ACC112 (cell line): Measurements from ENCODE around the gene CDH15.
"Not testable (repeated sequence)": the region's sequence is repeated elsewhere in the genome, so short reads cannot be mapped to it uniquely, and the experiment has no call there.

Source experiments
- H2AFZ ChIP-seq: fragments of 200-600 bp; sonication (generic); one replicate; pipeline ENCODE4 v1.6.0; 2017; ENCODE audit warnings: antibody characterized with exemption, low read length; ENCODE audit not compliant: unreplicated experiment
- H3K27ac ChIP-seq: fragments of 200-600 bp; sonication (generic); 2 replicates; pipeline ENCODE4 v1.5.1; 2014; ENCODE audit warnings: low read depth, mild to moderate bottlenecking, antibody characterized with exemption, low read length, moderate library complexity
- H3K27me3 ChIP-seq: fragments of 200-600 bp; sonication (generic); 2 replicates; pipeline ENCODE4 v1.6.1; 2014; ENCODE audit warnings: mild to moderate bottlenecking, antibody characterized with exemption, low read length, moderate library complexity, mixed read lengths; ENCODE audit not compliant: insufficient read depth
- H3K36me3 ChIP-seq: fragments of 200-600 bp; sonication (generic); 2 replicates; pipeline ENCODE4 v1.6.1; 2016; ENCODE audit warnings: mild to moderate bottlenecking, antibody characterized with exemption, low read length, moderate library complexity, mixed read lengths; ENCODE audit not compliant: insufficient read depth
- H3K4me1 ChIP-seq: fragments of 200-600 bp; sonication (generic); one replicate; pipeline ENCODE4 v1.6.1; 2016; ENCODE audit warnings: low read length, mixed read lengths; ENCODE audit not compliant: insufficient read depth, unreplicated experiment, control insufficient read depth
- H3K4me3 ChIP-seq: fragments of 200-600 bp; sonication (generic); 2 replicates; pipeline ENCODE4 v1.5.1; 2014; ENCODE audit warnings: mild to moderate bottlenecking, low read depth, low read length
- H3K79me2 ChIP-seq: fragments of 200-600 bp; sonication (generic); one replicate; pipeline ENCODE4 v1.6.0; 2016; ENCODE audit warnings: low read length; ENCODE audit not compliant: control insufficient read depth, unreplicated experiment, insufficient read depth

The CDH15 gene

DNA sequence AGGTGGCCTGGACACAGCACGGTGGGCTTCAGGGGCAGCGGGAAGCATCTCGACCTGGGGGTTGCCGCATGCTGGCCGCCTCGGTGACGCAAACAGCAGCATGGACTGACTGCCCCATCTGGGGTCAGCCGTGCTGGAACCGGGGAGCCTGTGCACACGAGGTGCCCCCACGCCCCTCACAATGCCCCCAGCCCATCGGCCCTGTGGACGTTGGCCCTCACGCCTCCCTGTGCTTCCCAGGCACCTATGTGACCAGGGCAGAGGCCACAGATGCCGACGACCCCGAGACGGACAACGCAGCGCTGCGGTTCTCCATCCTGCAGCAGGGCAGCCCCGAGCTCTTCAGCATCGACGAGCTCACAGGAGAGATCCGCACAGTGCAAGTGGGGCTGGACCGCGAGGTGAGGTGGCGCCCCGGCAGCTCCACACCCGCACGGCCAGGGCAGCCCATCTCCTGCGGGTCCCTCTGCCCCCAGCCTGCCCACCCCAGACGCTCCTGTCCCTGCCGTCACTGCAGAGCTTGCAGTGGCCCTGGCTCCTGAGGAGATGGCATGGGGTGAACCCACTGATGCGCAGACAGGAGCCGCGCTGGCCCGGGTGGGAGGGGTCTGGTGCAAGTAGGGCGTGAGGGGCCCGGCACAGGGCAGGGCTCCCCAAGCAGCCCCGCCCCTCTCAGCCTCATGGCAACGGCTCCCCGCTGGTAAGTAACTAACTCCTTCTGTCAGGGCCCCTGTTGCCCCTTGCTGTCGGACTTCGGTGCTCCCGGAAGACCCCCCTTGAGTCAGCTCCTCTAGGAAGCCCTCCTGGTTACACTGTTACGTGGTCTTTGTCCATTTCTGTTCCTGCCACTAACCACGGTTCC lies 13.6 kb downstream of the CDH15 start:
- Histone ChIP-seq H3K4me3 (no peak overlapping the region), H3K4me1 (no peaks in the 10 kb centered on the region), H3K27ac (no peak overlapping the region), H3K27me3 (peaks cover 12% of the 10 kb centered on the region), H3K79me2 (no peaks in the 10 kb centered on the region), H3K36me3 (no peaks in the 10 kb centered on the region), H2AFZ (no peak overlapping the region)

DNA sequence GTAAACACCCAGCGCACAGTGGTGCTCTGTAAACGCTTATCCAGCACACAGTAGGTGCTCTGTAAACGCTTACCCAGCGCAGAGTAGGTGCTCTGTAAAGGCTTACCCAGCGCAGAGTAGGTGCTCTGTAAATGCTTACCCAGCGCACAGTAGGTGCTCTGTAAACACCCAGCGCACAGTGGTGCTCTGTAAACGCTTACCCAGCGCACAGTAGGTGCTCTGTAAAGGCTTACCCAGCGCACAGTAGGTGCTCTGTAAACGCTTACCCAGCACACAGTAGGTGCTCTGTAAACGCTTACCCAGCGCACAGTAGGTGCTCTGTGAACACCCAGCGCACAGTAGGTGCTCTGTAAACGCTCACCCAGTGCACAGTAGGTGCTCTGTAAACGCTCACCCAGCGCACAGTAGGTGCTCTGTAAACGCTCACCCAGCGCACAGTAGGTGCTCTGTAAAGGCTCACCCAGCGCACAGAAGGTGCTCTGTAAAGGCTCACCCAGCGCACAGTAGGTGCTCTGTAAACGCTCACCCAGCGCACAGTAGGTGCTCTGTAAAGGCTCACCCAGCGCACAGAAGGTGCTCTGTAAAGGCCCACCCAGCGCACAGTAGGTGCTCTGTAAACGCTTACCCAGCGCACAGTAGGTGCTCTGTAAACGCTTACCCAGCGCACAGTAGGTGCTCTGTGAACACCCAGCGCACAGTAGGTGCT lies 14.5 kb downstream of the CDH15 start:
- not testable (repeated sequence) for H3K79me2 ChIP-seq, H3K4me3 ChIP-seq, H3K4me1 ChIP-seq, H3K27ac ChIP-seq, H3K36me3 ChIP-seq, H2AFZ ChIP-seq
- peaks cover 19% of the 10 kb centered on the region for H3K27me3 ChIP-seq

DNA sequence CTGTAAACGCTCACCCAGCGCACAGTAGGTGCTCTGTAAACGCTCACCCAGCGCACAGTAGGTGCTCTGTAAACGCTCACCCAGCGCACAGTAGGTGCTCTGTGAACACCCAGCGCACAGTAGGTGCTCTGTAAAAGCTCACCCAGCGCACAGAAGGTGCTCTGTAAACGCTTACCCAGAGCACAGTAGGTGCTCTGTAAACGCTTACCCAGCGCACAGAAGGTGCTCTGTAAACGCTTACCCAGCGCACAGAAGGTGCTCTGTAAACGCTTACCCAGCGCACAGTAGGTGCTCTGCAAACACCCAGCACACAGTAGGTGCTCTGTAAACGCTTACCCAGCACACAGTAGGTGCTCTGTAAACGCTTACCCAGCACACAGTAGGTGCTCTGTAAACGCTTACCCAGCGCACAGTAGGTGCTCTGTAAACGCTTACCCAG lies 15.1 kb downstream of the CDH15 start:
- H3K27me3 ChIP-seq, result peaks cover 22% of the 10 kb centered on the region
- H3K79me2 ChIP-seq, H3K27ac ChIP-seq, H3K4me1 ChIP-seq, H2AFZ ChIP-seq, H3K4me3 ChIP-seq, H3K36me3 ChIP-seq: not testable (repeated sequence)

DNA sequence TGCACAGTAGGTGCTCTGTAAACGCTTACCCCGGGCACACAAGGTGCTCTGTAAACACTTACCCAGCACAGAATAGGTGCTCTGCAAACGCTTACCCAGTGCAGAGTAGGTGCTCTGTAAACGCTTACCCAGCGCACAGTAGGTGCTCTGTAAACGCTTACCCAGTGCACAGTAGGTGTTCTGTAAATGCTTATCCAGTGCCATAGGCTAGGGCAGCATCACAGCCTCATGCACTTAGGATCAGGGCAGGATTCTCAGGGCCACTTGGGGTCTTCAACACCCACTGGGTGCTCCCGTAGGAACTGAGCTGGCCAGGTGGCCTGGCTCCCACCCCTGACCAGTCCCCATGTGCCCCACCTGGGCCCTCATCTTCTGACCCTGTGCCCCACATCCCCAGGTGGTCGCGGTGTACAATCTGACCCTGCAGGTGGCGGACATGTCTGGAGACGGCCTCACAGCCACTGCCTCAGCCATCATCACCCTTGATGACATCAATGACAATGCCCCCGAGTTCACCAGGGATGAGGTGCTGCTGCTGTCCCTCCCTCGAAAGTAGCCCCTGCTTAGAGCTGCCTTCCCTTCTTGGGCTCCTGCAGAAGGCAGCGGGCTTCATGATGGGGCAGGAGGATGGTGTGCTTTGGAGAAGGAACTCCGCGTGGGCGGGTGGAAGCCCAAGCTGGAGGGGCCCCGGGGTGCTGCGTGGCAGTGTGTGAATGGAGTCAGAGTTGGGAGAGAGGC lies 15.7 kb downstream of the CDH15 start:
- Histone ChIP-seq H2AFZ (no peak overlapping the region), H3K27ac (no peak overlapping the region), H3K27me3 (peaks cover 22% of the 10 kb centered on the region), H3K4me1 (peaks cover 2% of the 10 kb centered on the region), H3K79me2 (no peaks in the 10 kb centered on the region), H3K4me3 (no peak overlapping the region), H3K36me3 (no peaks in the 10 kb centered on the region)

DNA sequence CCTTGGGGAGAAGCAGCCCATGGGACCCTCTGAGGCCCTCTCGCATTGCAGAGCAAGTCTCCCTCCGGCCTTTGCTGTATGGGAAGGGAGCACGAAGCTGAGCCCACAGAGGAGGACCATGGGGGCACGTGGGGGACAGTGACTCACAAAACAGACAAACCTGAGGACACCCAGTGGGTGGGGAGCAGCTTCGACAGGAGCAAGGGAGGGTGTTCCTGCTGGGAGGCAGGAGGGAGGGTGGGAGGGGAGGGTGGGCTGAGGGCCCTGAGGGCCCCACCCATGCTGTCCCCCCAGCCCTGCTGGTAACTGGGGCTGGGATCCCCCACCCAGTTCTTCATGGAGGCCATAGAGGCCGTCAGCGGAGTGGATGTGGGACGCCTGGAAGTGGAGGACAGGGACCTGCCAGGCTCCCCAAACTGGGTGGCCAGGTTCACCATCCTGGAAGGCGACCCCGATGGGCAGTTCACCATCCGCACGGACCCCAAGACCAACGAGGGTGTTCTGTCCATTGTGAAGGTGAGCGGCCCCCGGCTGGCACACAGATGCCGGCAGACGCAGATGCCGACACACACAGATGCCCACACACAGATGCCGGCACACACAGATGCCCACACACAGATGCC lies 16.3 kb downstream of the CDH15 start:
- Histone ChIP-seq H3K36me3 (no peaks in the 10 kb centered on the region), H3K4me3 (no peak overlapping the region), H3K4me1 (peaks cover 2% of the 10 kb centered on the region), H2AFZ (no peak overlapping the region), H3K79me2 (no peaks in the 10 kb centered on the region), H3K27ac (no peak overlapping the region), H3K27me3 (peaks cover 22% of the 10 kb centered on the region)

DNA sequence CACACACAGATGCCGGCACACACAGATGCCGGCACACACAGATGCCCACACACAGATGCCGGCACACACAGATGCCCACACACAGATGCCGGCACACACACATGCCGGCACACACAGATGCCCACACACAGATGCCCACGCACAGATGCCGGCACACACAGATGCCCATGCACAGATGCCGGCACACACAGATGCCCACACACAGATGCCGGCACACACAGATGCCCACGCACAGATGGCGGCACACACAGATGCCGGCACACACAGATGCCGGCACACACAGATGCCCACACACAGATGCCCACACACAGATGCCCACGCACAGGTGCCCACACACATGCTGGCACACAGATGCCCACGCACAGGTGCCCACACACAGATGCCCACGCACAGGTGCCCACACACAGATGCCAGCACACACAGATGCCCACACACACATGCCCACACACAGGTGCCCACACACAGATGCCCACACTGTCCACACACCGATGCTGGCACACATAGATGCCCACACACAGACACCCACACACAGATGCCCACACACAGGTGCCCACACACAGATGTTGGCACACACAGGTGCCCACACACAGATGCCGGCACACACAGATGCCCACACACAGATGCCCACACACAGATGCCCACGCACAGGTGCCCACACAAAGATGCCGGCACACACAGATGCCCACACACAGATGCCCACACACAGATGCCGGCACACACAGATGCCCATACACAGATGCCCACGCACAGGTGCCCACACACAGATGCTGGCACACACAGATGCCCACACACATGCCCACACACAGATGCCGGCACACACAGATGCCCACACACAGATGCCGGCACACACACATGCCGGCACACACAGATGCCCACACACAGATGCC lies 17.2 kb downstream of the CDH15 start:
- H3K79me2 ChIP-seq, H3K36me3 ChIP-seq, H3K4me1 ChIP-seq, H2AFZ ChIP-seq, H3K4me3 ChIP-seq, H3K27ac ChIP-seq: not testable (repeated sequence)
- H3K27me3 ChIP-seq, result peaks cover 15% of the 10 kb centered on the region

DNA sequence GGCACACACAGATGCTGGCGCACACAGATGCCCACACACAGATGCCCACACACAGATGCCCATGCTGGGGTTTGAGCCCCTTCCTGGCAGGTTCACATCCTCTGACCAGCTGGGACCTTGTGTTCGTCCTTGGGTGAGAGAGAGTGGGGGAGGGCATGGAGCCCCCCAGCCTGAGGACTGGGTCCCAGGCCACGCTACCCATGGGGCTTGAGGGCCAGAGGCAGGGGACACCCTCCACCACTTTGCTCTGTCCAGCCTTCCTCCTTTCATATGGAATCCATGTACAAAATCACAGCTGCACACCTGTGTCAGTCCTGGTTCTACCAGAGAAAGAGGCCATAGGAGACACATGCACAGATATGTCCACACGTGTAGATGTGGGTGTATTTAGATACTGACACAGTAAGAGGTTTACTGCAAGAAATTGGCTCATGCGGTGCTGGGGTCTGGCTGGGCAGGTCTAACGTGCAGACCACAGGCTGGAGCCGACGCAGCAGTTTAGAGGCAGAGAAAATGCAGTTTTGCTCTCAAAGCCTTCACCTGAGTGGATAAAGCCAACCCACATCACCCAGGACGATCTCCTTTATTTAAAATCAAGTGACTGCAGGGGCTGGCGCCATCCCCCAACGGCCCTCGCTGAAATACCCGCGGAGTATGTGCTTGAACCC lies 17.9 kb downstream of the CDH15 start:
- Histone ChIP-seq H3K27me3 (peaks cover 10% of the 10 kb centered on the region; the same call in 1 of the 2 replicates), H3K36me3 (no peaks in the 10 kb centered on the region), H2AFZ (no peak overlapping the region), H3K4me1 (peaks cover 2% of the 10 kb centered on the region), H3K27ac (no peak overlapping the region), H3K4me3 (no peak overlapping the region), H3K79me2 (no peaks in the 10 kb centered on the region)

DNA sequence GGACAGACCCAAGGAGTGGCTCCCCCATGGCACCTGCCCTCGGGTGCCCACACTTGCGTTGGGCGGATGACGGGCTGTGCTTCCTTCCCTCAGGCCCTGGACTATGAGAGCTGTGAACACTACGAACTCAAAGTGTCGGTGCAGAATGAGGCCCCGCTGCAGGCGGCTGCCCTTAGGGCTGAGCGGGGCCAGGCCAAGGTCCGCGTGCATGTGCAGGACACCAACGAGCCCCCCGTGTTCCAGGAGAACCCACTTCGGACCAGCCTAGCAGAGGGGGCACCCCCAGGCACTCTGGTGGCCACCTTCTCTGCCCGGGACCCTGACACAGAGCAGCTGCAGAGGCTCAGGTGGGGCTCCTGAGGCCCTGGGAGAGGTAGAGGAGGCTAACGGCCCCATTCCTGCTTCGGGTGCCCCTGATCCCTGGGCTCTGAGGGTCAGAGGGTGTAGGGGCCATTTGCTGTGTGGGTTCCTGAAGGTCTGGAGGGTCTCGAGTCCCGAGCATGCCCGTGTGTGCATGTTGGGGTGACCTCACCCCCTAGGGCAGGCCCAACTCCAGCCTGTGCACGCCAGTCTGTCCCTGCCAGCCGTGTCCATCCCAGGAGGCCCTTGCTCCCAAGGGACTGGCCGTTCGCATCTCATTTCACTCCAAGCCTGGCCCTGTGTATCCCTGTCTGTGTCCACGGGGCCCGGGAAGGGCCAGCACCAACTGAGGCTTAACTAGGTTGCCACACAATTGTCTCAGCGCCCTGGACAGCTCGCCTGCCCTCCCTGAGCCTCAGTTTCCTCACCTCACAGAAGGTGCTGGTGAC lies 18.8 kb downstream of the CDH15 start:
- H3K27me3 ChIP-seq, result peaks cover 10% of the 10 kb centered on the region; the same call in 1 of the 2 replicates
- H3K4me3 ChIP-seq, result no peak overlapping the region
- H3K27ac ChIP-seq, result no peak overlapping the region
- peaks cover 2% of the 10 kb centered on the region for H3K4me1 ChIP-seq
- no peaks in the 10 kb centered on the region for H3K79me2 ChIP-seq
- H2AFZ ChIP-seq, result no peak overlapping the region
- no peaks in the 10 kb centered on the region for H3K36me3 ChIP-seq
